HG03457 (cell line): ENCODE measurements around the gene BAIAP2L2.
"Not testable (repeated sequence)": the region's sequence is repeated elsewhere in the genome, so short reads cannot be mapped to it uniquely, and the experiment has no call there.

Source experiments
- ATAC-seq: cut with Tn5 transposase; IDR thresholded peaks from one replicate; pipeline ENCODE4 v1.9.1; 2021; ENCODE audit warnings: moderate number of reproducible peaks; ENCODE audit not compliant: unreplicated experiment

Gene BAIAP2L2, protein sequence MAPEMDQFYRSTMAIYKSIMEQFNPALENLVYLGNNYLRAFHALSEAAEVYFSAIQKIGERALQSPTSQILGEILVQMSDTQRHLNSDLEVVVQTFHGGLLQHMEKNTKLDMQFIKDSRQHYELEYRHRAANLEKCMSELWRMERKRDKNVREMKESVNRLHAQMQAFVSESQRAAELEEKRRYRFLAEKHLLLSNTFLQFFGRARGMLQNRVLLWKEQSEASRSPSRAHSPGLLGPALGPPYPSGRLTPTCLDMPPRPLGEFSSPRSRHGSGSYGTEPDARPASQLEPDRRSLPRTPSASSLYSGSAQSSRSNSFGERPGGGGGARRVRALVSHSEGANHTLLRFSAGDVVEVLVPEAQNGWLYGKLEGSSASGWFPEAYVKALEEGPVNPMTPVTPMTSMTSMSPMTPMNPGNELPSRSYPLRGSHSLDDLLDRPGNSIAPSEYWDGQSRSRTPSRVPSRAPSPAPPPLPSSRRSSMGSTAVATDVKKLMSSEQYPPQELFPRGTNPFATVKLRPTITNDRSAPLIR

DNA sequence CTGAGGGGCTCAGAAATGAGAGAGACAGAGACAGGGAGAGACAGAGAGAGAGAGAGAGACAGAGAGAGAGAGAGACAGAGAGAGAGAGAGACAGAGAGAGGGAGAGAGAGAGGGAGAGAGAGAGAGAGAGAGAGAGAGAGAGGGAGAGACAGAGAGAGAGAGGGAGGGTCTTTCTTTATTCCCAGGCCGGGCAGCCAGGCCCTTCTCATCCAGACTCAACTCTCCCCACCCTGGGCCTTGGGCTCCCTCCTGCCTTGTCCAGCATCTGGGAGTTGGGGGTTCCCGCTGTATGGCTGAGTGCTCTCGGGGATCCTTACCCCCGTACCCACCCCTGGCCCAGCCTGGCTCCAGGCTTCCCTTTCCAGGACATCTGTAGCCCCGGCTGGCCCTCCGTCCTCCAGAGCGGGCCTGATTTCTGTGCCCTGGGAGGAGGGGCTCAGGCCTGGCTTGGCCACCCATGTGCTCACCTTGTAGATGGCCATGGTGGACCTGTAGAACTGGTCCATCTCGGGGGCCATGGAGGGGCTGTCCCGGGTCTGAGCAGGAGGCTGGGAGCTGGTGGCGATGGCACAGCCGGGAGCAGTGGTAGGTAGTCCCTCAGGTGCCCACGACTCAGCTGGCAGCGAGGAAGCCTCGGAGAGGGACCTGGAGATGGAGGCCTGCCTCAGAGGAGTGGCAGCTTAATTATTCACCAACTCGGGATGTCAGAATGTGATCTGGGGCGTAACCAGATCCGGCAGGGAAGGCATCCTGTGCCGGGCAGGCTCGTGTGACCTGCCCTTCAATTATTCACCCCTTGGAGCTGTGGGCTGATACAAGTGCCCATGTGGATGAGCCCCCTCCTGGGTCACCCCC, at the start of gene BAIAP2L2:
Gene BAIAP2L2 (minus strand): TSS at position 677 of the 855 bp plus-strand sequence. CDS start 159 bp downstream, at position 518.
- no peak for ATAC-seq

DNA sequence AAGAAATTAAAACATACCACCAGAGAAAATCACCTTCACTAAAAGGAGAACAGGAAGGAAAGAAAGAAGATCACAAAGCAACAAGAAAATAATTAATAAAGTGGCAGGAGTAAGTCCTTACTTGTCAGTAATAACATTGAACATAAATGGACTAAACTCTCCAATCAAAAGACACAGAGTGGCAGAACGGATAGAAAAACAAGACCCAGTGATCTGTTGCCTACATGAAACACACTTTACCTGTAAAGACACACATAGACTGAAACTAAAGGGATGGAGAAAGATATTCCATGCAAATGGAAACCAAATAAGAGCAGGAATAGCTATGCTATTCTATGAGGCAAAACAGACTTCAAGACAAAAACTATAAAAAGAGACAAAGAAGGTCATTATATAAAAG, 45.2 kb upstream of the BAIAP2L2 start:
- ATAC-seq: no peak

DNA sequence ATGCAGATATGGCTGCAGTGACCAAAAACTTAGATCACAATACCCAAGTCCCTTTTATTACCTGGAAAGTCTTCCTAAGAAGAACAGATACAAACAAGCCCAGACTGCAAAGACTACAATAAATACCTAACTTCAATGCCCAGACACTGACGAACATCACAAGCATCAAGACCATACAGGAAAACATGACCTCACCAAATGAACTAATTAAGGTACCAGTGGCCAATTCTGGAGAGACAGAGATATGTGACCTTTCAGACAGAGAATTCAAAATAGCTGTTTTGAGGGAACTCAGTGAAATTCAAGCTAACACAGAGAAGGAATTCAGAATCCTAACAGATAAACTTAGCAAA, 44.1 kb upstream of the BAIAP2L2 start:
- not testable (repeated sequence) for ATAC-seq

DNA sequence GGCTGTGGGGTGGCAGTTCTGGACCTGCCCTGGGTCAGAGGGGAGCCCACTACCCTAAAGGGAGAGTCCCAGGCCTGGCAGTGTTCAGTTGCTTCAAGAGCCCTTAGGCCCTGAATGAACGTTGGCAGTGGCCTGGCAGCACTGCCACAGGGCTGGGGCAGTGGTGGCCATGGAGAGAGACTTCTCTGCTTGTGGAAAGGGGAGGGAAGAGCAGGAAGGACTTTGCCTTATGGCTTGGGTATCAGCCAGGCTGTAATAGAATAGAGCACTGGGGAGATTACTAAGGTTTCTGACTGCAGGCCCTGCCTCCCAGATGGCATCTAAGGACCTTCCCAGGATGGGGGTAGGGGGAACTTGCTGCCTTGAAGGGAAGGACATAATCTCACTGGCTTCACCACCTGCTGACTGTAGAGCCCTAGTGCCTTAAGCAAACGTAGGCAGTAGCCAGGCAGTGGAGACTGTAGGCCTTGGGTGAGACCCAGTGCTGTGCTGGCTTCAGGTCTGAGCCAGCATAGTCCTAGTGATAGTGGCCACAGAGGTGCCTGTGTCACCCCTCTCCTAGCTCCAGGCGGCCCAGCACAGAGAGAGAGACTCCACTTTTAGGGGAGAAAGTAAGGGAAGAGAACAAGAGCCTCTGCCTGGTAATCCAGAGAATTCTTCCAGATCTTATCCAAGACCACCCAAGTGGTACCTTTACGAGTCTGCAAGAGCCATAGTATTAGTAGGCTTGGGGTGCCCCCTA, 43.5 kb upstream of the BAIAP2L2 start:
- no peak for ATAC-seq

DNA sequence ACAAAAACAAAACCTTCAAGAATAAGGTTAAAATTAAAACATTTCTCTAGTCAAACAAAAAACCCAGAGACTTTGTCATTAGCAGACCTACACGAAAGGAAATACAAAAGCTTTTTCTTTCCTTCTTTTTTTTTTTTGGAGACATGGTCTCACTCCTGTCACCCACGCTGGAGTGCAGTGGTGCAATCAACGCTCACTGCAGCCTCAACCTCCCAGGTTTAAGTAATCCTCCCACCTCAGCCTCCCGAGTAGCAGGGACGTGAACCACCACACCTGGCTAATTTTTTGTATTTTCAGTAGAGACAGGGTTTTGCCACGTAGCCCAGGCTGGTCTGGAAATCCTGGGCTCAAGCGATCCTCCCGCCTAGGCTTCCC, 40.6 kb upstream of the BAIAP2L2 start:
- no peak for ATAC-seq

DNA sequence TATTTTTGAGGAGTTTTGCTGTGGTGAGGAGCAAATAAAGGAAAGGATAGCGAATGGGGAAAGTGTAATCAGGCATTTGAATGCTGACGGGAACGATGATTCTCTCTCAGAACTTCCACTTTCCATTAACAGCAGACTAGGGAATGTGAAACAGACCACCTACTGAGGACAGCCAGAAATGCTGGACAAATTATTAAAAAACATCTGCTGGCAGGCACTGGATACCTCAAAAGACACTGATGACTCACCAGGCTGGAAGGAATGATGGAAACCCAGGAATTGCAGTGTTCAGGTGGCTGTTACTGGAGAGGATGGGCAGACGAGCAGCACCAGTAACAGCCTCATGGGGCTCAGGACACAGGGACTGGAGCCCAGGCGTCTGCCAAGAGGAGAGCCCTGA, 37.8 kb upstream of the BAIAP2L2 start:
- ATAC-seq: no peak

DNA sequence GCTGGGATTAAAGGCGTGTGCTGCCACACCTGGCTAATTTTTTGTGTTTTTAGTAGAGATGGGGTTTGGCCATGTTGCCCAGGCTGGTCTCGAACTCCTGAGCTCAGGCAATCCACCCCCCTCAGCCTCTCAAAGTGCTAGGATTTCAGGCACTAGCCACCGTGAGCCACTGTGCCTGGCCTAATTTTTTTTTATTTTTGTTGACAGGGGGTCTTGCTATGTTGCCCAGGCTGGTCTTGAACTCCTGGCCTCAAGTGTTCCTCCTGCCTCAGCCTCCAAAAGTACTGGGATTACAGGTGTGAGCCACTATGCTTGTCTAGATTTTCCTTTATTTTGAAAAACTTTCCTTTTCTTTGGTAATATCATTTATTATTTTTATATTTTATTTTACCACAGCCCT, 35.7 kb upstream of the BAIAP2L2 start:
- ATAC-seq: not testable (repeated sequence)

DNA sequence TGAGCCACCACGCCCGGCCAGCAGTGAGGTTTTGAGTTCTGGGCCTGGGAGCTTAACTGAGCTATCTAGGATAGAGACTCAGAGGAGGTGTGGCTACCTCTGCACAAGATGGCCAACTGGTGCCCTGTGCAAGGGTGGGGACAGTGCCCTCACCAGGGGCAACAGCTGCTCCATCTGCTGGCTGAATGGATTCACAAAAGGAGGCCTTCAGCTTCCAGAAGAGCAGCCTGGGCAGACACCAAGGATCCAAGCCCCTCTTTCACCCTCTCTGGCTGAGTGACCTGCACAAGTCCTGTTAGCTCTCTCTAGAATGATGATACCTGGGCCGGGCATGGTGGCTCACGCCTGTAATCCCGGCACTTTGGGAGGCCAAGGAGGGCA, 33.5 kb upstream of the BAIAP2L2 start:
- no peak for ATAC-seq

DNA sequence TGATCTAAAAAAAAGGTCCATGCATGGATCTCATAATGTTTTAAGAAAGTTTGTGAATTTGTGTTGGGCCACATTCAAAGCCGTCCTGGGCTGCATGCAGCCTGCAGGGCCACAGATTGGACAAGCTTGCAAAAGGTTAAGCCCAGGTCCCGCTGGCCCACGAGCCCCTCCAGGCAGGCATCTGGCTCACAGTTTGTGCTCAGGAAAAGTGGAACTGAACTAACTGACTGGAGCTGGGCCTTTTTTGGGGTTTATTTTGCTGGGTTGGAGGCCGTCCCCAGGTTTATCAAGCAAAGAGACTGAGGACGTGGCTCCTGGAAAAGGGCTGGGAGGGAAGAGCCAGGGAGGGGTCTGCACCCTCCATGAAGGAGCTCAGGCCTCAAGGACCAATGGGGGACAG, 32.1 kb upstream of the BAIAP2L2 start:
- no peak for ATAC-seq

DNA sequence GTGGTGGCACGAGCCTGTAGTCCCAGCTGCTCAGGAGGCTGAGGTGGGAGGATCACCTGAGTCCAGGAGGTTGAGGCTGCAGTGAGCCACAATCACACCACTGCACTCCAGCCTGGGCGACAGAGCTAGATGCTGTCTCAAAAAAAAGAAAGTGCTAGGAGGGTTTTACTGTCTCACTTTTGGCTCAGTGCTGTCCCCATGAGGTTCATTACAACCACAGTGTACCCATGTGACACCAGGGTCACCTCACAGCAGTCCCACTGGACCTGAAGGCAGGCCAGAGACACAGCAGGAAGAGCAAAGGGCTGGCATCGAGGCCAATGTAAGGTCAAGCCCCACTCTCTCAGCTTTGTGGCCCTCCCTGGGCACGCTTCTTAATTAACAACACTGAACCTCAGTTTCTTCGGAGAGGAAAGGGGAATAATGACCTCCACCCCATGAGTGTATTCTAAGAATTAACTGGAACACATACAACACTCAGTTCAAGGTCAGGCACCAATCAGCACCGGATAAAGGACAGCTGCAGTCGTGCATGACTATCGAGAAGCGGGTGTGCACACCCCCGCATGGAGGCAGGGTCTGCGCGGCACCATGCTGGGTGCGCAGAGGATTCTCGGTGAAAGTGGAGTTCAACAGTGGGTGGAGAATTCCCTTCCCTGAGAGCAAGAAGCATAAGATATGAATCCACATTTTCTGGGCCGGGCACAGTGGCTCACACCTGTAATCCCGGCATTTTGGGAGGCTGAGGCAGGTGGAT, 30.9 kb upstream of the BAIAP2L2 start:
- no peak for ATAC-seq

DNA sequence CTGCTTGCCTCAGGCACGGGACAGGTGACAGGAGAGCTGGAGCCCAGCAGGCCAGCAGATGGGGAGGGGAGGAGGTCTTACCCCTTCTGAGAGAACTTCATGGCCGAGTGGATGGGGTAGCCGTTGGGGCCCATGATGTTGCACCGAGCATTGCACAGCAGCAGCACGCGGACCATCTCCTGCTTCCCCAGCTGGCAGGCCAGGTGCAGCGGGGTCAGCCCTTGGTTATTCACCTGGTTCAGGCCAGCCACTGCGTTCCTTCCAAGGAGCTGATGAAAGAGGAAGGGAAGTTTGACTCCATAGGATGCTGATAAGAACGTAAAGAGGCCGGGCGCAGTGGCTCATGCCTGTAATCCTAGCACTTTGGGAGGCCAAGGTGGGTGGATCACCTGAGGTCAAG, 29.4 kb upstream of the BAIAP2L2 start:
- ATAC-seq: no peak

DNA sequence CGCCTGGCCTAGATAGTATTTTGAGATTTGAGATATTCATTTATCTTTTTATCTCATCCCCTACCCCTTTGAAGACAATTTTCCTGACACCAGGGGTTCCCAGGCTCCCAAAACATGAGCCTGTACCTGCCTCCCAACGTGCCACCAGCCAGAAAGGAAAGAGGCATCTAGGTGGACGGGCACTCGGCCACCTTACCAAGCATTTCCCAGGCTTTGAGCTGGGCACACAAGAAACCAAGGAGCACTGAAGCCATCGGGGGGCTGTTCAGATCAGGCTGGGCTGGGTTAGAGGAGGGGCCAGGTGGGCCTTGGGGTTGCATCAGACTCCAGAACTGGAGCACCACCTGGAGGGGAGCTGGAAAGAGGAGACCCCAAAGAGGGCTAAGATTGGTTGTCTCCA, 28.5 kb upstream of the BAIAP2L2 start:
- no peak for ATAC-seq

DNA sequence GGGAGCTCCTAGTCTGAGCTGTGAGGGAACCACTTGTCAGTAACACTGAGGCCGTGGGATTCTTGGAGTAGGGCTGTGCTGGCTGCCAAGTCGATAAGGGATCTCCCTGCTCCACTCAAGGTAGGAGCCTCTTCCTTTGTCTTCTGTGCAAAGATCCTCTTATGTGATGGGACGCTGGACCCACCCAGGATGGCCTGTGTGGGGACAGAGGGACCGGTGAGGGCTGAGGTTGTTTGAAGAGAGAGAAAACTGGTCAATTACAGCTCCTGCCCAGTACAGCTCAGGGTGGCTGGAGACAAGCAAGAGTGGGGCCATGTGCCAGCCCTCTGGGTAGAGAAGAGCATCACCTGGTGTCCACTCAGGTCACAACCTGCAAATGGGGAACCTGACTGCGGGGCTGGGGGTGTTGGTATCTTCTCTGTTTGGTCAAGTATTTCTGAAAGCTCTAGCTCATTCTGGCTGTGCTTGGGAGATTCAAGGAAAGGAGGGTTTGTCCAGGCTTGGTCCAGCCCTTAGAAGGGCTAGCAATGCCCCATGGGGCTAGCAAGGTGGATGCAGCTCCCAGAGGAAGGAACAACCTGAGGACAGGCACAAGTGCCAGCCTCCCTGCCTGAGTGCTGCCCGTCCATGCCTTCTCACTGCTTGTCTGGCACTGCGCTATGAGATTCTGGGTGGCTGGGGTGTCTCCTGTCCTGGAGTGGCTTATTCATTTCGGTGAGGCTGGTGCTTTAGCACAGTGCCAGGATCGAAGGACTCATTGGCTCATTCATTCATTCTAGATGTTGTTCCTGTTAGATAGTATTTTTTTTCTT, 27.6 kb upstream of the BAIAP2L2 start:
- no peak for ATAC-seq

DNA sequence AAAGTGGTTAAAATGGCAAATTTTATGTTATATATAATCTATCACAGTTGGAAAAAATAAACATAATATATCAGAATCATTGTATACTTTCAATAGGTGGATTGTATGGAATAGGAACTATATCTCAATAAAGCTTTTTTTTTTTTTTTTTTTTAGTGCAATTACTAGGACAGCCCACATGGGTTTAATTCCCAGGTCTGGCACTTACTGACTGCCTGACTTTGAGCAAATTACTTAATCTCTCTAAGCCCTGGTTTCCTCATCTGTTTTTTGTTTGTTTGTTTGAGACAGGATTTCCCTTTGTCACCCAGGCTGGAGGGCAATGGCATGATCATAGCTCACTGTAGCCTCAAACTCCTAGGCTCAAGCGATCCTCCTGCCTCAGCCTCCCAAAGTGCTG, 26.1 kb upstream of the BAIAP2L2 start:
- ATAC-seq: no peak

DNA sequence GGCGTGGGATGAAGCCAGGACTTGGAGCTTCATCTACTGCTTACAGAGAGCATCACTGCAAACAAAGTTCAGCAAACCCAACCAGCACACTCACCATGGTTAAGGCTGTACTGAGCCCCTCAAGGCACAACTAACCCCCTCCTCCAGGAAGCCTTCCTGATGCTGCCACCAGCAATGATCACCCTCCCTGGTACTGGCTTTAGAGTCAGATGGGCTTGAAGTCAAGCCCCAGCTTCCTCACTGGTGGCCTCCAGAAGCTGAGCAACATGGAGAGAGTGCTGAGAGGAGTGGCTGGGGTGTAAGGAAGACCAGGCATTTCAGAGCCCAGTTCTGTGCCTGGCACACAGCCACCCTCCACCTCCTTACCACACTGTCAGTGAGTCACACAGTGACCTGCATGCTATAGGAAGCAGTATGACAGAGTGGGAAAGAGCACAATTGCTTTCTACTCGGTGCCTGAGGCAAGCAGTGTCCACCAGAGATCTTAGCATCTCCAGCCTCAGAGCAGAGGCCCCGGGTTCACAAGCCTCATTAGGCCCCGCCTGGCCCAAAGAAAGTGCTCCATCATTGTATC, 24.7 kb upstream of the BAIAP2L2 start:
- no peak for ATAC-seq

DNA sequence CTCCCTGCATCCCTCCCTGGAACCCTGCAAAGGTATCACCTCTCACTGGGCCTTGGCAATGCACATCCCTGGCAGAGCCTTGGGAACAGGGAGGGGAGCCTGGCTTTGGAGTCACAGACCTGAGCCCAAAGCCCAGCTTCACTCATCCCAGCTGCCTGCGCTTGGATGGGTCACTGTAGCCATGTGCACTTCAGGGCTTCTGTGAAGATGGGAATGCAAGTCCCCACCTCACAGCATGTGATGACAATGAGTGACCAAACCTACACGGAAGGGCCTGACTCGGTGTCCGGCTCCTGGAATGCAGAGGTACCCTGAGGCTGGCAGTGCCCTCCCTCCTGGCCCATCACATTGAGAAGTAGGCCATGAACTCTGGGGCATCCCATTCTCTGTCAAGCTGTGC, 22.8 kb upstream of the BAIAP2L2 start:
- ATAC-seq: no peak

DNA sequence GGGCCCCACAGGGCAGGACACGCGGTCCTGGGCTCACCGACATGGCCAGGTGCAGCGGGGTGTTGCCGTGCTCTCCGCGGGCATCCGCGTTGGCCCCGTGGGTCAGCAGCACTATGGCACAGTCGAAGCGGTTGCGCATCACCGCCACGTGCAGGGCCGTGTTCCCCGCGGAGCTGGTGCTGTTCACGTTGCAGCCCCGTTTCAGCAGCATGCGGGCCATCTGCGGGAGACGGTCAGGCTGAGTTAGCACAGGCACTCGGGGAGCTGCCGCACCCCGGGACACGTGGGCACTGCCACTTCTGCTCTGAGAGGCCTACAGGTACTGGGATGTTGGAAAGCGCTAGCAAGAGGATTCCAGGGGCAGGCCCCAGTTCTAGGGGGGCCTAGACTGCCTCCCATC, 22.3 kb upstream of the BAIAP2L2 start:
- no peak for ATAC-seq

DNA sequence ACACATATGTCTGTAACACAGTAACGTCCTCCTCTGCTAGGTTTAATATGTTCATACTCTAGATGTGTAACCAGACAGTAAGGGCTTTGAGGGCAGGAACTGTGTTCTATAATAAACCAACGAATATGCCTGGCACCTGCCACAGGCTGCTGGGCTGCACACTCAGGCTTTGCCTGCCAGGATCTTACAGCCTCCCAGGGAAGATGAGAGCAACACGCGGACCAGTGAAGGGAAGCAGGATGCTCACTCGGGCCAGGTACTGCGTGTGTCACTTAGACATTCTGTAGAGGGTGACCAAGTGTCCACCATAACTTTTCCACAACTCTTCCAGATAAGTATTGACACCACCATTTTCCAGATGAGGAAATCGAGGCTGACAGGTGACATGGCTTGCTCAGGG, 21.7 kb upstream of the BAIAP2L2 start:
- ATAC-seq: no peak

DNA sequence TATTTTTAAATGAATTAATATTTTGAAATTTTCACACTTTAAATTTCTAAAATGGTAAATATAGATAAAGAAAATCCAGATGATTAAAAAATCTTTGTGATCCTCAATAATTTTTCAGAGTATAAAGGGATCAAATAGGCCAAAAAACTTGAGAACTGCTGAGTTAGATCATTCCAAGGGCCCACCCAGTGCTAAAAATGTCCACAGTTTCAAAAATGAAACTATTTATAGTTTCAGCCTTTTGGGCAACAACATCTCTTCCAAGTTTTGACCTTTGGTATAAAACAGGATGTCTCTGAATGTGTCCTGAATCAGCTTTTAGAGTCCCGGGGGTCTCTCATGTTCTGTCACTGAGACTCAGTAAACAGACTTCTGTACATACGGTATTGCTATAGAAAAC, 20.9 kb upstream of the BAIAP2L2 start:
- no peak for ATAC-seq
